SK-N-MC (cell line): ENCODE measurements around the gene TXNL4A.

ENCODE experiments used
- EZH2 ChIP-seq: fragments of 200-600 bp; sonication (generic); IDR thresholded peaks from one replicate; pipeline ENCODE4 v1.6.1; 2017; ENCODE audit warnings: antibody characterized with exemption
- FOXP2 ChIP-seq: optimal IDR thresholded peaks from 2 replicates; pipeline ENCODE3; 2011; ENCODE audit warnings: mild to moderate bottlenecking, moderate library complexity; ENCODE audit not compliant: insufficient read depth; ENCODE audit errors: extremely low read length, control extremely low read depth
- POLR2AphosphoS5 ChIP-seq: IDR thresholded peaks from 2 replicates; pipeline ENCODE4 v1.6.1; 2012; ENCODE audit warnings: mild to moderate bottlenecking, low read depth, low read length, borderline replicate concordance

DNA sequence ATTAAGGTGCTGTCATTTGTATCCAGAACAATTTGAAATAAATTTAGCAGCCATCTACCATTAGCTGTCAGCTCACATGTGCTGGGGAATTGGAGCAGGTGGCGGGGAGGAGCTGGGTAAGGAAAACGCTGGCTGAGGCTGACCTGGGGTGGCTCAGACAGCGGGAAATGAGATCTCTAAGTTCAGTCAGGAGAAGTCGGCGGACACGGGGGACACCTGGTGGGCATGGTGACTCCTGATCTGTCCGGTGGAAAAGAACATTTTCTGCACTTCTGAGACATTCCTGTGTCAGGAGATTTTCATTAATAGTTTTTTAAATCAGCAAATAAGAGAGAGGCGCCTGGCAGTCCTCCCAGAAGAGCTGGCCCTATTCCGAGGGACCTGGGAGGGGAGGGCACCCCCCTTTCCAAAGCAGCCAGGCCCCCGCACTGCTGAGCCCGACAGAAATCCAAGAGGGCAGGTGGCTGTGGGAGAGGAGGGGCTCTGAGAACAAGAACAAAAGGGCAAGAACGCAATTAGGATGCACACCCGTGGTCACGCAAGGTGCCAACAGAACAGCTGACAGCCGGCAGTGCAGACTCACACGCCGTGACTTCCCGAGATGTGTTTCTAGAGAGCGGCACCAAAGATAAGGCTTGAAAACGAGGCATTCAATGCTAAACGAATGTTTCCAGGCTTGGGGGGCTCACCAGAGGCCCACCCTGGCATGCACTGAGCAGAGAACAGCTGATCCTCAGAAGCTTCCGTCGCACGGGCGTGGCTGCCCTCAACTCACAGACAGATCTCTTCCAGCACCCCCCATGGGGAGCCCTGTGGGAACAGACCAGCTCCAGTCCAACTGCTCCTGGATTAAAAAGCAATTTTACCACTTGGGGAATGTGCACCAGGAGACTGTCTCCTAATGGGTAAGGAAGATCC lies 63.3 kb downstream of the TXNL4A start:
- no peak for TF ChIP-seq EZH2
- TF ChIP-seq POLR2AphosphoS5, result no peak
- TF ChIP-seq FOXP2, result no peak
